ENCODE measurements around the gene KLLN. TPM values are rescaled to one million over a fixed set of nuclear protein-coding genes. Genes with fewer than 3 reads are reported as not detected.
"Not testable (repeated sequence)": the region's sequence is repeated elsewhere in the genome, so short reads cannot be mapped to it uniquely, and the experiment has no call there.

KLLN gene
- total and polyA plus RNA-seq, 2 of the 8 experiments (the other 6 are each of a cell fraction or from before 2014, with no cell fraction given), result 0.24 to 0.73 TPM

GRCh38 chr10:87846711-87847110 lies 16.6 kb downstream of the KLLN start:
- H3K27ac ChIP-seq (ENCODE audit: low read depth, low read length); H3K18ac ChIP-seq (ENCODE audit: extremely low read depth, low read length); H3K9ac ChIP-seq (replicated peaks in 1 of 4; ENCODE audit: extremely low read depth in 1 of 4, low read depth in 3 of 4, low read length in 3 of 4); H2AFZ ChIP-seq (ENCODE audit: low read length); DNase-seq (ENCODE audit: low read depth in 1 of 2, low spot score in 2 of 2); H3K79me2 ChIP-seq (ENCODE audit: control insufficient read depth in 1 of 2, insufficient read depth in 2 of 2, low read length in 2 of 2); FAIRE-seq; H3K14ac ChIP-seq (ENCODE audit: insufficient read length); H3K36me3 ChIP-seq (ENCODE audit: control insufficient read depth in 2 of 4, insufficient read depth in 4 of 4, low read length in 3 of 4); H2BK5ac ChIP-seq (ENCODE audit: low read depth, low read length); H3K56ac ChIP-seq (replicated peaks; ENCODE audit: insufficient read length, low read depth, low read length); H2AK5ac ChIP-seq (ENCODE audit: low read depth, low read length); H4K8ac ChIP-seq (ENCODE audit: extremely low read depth, insufficient read depth, low read length); H3K4me3 ChIP-seq (ENCODE audit: extremely low read depth in 1 of 4, insufficient read depth in 2 of 4, low read depth in 3 of 4, low read length in 4 of 4); H2BK15ac ChIP-seq (ENCODE audit: low read length); H4K5ac ChIP-seq (ENCODE audit: insufficient read length, low read depth, low read length); H3K4ac ChIP-seq (replicated peaks; ENCODE audit: insufficient read length, low read depth, low read length); H2BK20ac ChIP-seq (ENCODE audit: low read length); H3K27me3 ChIP-seq (replicated peaks in 1 of 4; ENCODE audit: control insufficient read depth in 3 of 4, extremely low read depth in 1 of 4, insufficient read depth in 3 of 4, low read length in 3 of 4); H2BK120ac ChIP-seq (replicated peaks; ENCODE audit: low read depth, low read length); H3K4me1 ChIP-seq (replicated peaks in 1 of 4; ENCODE audit: control insufficient read depth in 3 of 4, insufficient read depth in 4 of 4, low read length in 3 of 4); H3K4me2 ChIP-seq (ENCODE audit: insufficient read depth in 1 of 2, low read depth in 2 of 2, low read length in 2 of 2); H3K9me3 ChIP-seq (ENCODE audit: insufficient read depth in 2 of 2, low read depth in 1 of 2, low read length in 1 of 2); H4K91ac ChIP-seq (replicated peaks; ENCODE audit: insufficient read length, low read length); CTCF ChIA-PET (ENCODE audit: partially characterized antibody); H3K23ac ChIP-seq (ENCODE audit: insufficient read length); H3K23me2 ChIP-seq (ENCODE audit: low read depth, low read length); H3K79me1 ChIP-seq (ENCODE audit: low read depth, low read length); H4K20me1 ChIP-seq (replicated peaks in 1 of 2; ENCODE audit: control insufficient read depth in 1 of 2, insufficient read depth in 2 of 2, low read length in 2 of 2); H2BK12ac ChIP-seq (ENCODE audit: low read depth, low read length): not testable (repeated sequence)
- WGBS, 2 experiments (ENCODE audit: extremely low coverage in 1 of 2, insufficient coverage in 1 of 2, insufficient read length in 1 of 2, insufficient replicate concordance in 2 of 2, low coverage in 1 of 2, low lambda C conversion rate in 2 of 2, missing lambda C conversion rate in 1 of 2), result 82% methylated on average over 8 of the region's 8 CpGs; no CpG with 5 or more reads in 1 of the 2 experiments
- POLR2A ChIA-PET (ENCODE audit: partially characterized antibody), result interaction anchor here (0.7 to 1.8 kb wide), 2 partner anchors 16 to 111 kb away, joined by 3 to 10 read pairs; partner anchors contain the start of genes KLLN and PTEN
